GM19455 (cell line): ENCODE data around the gene CALHM4.
"Not testable (repeated sequence)": the region's sequence is repeated elsewhere in the genome, so short reads cannot be mapped to it uniquely, and the experiment has no call there.

Source experiments
- ATAC-seq: cut with Tn5 transposase; IDR thresholded peaks from one replicate; pipeline ENCODE4 v1.9.1; 2021; ENCODE audit not compliant: unreplicated experiment

The CALHM4 gene

DNA sequence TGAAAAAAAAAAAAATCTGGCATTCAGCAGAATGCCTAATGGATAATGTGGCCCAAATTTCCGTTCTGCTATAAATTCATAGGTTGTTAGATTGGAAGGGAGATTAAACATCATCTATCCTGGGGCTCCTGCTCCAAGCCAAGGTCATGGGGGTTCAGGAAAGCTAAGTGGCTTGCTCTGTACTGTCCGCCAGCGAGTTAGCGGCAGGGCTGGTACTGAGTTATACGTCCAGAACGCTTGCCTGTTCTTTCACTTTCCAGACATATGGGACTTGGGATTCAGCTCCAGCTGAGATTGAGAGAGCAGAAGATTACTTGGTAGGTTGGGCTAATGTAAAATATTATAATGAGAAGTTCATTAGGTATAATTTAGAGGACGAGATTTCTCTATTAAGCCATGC, 18.6 kb downstream of the CALHM4 start:
- ATAC-seq: no peak

DNA sequence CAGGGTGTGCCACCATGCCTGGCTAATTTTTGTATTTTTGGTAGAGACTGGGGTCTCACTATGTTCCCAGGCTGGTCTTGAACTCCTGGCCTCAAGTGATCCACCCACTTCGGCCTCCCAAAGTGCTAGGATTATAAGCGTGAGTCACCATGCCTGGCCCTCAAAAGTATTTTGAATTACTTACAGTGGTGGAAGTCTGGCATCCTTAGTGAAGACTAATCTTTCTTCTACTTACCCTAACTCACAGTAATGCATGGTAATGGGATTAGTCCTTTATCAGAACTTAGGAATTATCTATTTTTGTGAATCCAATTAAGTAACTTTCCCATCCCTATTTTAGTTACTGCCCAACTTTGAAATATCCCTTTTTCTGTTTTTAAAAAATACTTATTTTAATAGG, 21.7 kb downstream of the CALHM4 start:
- ATAC-seq: no peak

- ATAC-seq: no peak
Measured at GRCh38 chr6:116577486-116577885, 23.9 kb downstream of the CALHM4 start.

DNA sequence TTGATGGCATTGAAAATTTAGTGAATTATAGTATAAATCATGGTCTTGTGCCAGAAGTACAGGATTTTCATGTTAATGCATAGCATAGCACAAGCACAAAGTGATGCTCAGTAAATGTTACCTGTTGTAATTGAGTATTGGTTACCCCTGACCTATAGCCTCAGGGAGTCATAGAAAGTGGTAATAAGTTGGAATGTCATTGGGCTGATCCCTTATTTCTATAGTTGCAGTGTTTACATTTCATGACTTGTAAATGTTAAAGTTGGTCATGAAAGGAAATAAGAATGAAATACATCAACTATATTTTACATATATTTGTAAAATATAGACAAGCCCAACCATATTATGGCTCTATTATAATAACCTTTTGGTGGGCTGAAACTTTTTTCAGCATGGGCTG, 24.8 kb downstream of the CALHM4 start:
- no peak for ATAC-seq

- no peak for ATAC-seq
Measured at GRCh38 chr6:116579143-116579542, 25.6 kb downstream of the CALHM4 start.

GRCh38 chr6:116580198-116580597, 26.6 kb downstream of the CALHM4 start:
- no peak for ATAC-seq

DNA sequence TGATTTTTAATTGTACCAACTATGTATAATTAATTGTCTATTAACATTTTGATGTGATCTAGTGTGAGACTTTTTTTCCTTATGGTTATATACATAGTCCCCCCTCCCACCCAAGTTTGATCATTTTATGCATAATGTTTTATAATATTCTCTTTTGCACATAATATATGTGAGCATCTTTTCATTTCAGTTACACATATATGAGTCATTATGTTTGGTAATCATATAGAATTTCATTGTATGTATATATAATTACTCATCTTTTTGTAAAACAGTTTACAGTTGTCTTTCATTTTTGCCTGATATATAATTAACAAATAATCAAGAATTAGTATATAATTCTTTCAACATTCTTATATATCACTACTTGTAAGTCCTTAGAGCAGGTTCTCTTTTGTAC, 32.7 kb downstream of the CALHM4 start:
- no peak for ATAC-seq

- ATAC-seq: no peak
Measured at GRCh38 chr6:116586738-116587137, 33.2 kb downstream of the CALHM4 start.

- ATAC-seq: no peak
Measured at GRCh38 chr6:116595247-116595646, 41.7 kb downstream of the CALHM4 start.

DNA sequence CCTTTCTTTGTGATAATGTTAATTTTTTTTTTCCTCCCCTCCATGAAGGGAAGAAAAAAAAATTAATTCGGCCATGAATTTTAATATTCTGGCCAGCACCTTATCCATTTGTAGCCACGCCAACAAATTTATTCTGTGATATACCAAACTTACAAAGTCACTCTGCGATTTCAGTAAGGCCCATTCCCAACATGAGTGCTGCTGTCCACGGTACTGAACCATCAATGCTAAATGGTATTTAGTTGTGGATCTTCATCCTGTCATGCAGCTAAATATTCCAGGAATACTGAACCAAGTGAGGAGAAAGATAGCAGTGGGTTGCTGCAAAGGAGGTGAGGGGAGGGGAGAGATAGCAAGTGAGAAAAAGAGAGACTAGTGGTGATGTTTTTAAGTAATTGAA, 43.3 kb downstream of the CALHM4 start:
- ATAC-seq: no peak

DNA sequence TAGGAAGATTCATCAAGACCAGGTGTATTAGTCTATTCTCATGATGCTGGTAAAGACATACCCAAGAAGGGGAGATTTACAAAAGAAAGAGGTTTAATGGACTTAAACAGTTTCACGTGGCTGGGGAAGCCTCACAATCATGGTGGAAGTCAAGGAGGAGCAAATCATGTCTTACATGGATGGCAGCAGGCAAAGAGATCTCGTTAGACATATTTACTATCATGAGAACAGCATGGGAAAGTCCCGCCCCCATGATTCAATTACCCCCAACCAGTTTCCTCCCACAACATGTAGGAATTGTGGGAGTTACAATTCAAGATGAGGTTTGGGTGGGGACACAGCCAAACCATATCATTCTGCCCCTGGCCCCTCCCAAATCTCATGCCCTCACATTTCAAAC, 50.4 kb downstream of the CALHM4 start:
- ATAC-seq: not testable (repeated sequence)

GRCh38 chr6:116604868-116605267, 51.3 kb downstream of the CALHM4 start:
- not testable (repeated sequence) for ATAC-seq

- no peak for ATAC-seq
Measured at GRCh38 chr6:116605935-116606334, 52.4 kb downstream of the CALHM4 start.
